ENCODE data around the gene ADNP. TPM values are rescaled to one million over a fixed set of nuclear protein-coding genes. Genes with fewer than 3 reads are reported as not detected.

ADNP gene
- total RNA-seq, 4 donors from 2014 or later: 29.2 to 47.5 (median 32.8) TPM

DNA sequence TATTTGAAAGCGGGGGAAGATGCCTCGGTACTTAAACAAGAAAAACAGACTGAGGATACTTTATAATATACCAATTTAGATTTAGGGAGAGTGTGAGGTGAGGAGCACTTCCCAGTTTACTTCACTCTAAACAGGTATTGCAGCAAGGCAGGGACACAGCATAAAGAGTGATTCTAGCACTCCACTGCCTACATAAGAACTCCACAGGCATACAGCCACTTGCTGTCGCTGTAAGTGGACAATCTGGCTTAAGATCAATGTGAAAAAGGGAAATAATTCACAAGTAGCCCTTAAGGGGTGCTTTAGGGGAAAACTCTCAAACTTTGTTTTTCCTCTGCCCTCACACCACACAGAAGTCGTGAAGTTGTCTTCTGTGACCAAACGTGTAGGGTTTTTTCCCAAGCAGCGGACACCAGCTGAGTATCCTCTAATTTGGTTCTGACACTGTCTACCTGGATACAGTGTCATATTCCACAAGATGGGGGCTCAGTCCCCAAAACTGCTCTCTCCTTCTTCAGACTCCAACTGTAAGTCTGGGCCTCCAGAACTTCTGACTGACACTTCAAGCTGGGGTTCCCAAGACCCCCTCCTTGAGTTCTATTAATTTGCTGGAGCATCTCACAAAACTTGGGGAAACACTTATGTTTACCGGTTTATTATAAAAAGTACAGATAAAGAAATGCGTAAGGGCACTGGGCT, 9.3 kb downstream of the ADNP start:
- no peaks in the 10 kb centered on the region for H3K9me3 ChIP-seq
- no peak overlapping the region for H3K4me3 ChIP-seq
- H3K4me1 ChIP-seq: peaks cover 0 to 100% (median 41%) of the 10 kb centered on the region in 3 donors
- 62 to 76% methylated on average over 8 of the region's 8 CpGs for WGBS, 2 donors
- intact Hi-C loops (cut with DNase I): no loop called here
- peak overlapping the region in 2 of 4 donors; percentile 6 to 18 for H3K27ac ChIP-seq
- no peaks in the 10 kb centered on the region for H3K27me3 ChIP-seq
- no peak for TF ChIP-seq POLR2A (IDR thresholded peaks at IDR 0.05)
- TF ChIP-seq, protein P1, sequence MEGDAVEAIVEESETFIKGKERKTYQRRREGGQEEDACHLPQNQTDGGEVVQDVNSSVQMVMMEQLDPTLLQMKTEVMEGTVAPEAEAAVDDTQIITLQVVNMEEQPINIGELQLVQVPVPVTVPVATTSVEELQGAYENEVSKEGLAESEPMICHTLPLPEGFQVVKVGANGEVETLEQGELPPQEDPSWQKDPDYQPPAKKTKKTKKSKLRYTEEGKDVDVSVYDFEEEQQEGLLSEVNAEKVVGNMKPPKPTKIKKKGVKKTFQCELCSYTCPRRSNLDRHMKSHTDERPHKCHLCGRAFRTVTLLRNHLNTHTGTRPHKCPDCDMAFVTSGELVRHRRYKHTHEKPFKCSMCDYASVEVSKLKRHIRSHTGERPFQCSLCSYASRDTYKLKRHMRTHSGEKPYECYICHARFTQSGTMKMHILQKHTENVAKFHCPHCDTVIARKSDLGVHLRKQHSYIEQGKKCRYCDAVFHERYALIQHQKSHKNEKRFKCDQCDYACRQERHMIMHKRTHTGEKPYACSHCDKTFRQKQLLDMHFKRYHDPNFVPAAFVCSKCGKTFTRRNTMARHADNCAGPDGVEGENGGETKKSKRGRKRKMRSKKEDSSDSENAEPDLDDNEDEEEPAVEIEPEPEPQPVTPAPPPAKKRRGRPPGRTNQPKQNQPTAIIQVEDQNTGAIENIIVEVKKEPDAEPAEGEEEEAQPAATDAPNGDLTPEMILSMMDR (IDR thresholded peaks at IDR 0.05): no peak
- DNase-seq: no peak
- peaks cover 0 to 23% (median 0%) of the 10 kb centered on the region in 3 donors for H3K36me3 ChIP-seq

DNA sequence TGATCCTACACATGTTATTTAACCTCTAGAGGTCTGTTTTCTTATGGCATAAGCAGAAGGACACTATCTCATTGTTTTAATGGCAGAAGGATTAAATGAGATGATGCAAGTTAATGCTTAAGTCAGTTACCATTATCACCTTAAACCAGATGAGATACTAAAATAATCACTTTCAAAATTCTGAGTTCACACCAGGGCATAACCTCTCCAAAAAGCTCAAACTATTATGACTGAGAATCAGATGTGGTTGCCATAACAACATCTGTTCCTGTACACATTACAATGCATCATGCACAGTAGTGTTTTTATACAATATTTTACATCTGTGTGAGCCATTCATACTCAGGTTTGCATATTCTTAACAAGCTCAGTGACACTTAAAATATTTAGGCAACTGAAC, 10.2 kb downstream of the ADNP start:
- H3K27me3 ChIP-seq: no peaks in the 10 kb centered on the region
- DNase-seq: no peak
- H3K4me1 ChIP-seq: peaks cover 4 to 100% (median 48%) of the 10 kb centered on the region in 3 donors

DNA sequence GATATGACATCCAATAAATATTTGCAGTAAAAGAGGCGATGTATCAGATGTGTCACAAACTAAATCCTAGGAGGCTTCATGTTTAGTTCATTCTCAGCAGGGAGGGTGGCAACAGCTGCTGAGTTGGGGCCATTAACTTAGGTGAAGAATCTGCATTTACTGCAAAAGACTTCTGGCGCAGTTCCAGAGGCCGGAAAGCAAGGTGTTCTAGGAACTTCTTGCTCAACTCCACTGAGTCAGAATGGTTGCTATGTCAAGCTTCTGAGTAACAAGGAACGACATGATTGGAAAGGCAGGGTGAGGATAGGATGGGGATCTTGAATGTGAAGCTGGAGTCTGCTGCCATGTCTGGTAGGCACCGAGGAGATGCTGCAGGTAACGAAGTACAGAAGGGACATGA, 11.7 kb downstream of the ADNP start:
- no peak overlapping the region for H3K4me3 ChIP-seq
- H3K27ac ChIP-seq: no peak overlapping the region
- no peaks in the 10 kb centered on the region for H3K9me3 ChIP-seq
- no peak for DNase-seq
- intact Hi-C loops (cut with DNase I): no loop called here
- WGBS, 2 donors: 34 to 39% methylated on average over 6 of the region's 6 CpGs
- peaks cover 0 to 18% (median 0%) of the 10 kb centered on the region in 3 donors for H3K36me3 ChIP-seq
- no peaks in the 10 kb centered on the region for H3K27me3 ChIP-seq
- TF ChIP-seq, protein P1 (IDR thresholded peaks at IDR 0.05): no peak
- TF ChIP-seq POLR2A (IDR thresholded peaks at IDR 0.05): no peak
- H3K4me1 ChIP-seq: peaks cover 4 to 100% (median 51%) of the 10 kb centered on the region in 3 donors

More for the DNA sequence above, 10.2 kb downstream of the ADNP start:
- TF ChIP-seq, protein P1 (IDR thresholded peaks at IDR 0.05): no peak
- no peak for TF ChIP-seq POLR2A (IDR thresholded peaks at IDR 0.05)
- Histone ChIP-seq H3K27ac (no peak overlapping the region), H3K9me3 (no peaks in the 10 kb centered on the region), H3K36me3 (peaks cover 0 to 23% (median 0%) of the 10 kb centered on the region in 3 donors), H3K4me3 (no peak overlapping the region)
- intact Hi-C loops (cut with DNase I): no loop called here

DNA sequence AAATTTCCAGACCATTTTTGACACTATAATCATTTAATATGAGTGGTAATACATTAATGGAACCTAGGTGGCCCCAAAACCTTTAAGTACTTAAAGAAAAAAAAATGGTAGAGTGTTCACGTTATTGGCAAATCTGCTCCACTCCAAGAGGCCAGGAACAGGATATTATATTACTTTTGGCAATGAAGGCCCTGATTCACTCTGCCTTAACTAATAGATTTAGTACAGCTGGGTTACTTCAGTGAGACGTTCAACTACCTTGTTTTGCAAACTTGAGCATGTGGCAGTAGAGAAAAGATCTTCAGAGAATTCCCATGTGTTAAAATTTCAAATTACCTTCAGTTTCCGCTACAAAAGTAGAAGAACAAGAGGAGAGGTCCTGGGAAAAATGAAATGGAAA, 12.8 kb downstream of the ADNP start:
- H3K4me1 ChIP-seq: peaks cover 10 to 100% (median 41%) of the 10 kb centered on the region in 3 donors
- WGBS, 2 donors: 41 to 49% methylated on average over 3 of the region's 3 CpGs

DNA sequence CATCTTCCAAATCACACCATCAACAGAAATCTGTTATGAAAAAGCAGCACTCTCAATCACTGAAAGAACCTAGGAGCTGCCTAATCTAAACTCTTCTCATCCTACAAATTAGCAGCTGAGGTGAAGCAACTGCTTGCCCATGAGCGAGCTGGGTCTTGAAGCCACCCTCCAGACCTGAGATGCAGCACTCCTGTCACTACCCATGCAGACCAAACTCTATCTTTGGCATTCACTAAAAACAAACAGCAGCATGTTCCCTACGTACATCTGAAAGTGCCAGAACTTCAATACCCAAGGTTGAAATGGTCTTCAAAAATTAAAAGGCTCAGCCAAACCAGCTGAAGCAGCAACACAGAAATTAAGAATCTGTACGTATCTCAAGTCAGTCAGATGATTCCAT, 14.3 kb downstream of the ADNP start:
- TF ChIP-seq, protein P1 (IDR thresholded peaks at IDR 0.05): no peak
- no peak for TF ChIP-seq POLR2A (IDR thresholded peaks at IDR 0.05)
- DNase-seq: no peak
- intact Hi-C loops (cut with DNase I): no loop called here
- WGBS, 2 donors: 51 to 55% methylated on average over 3 of the region's 3 CpGs
- H3K9me3 ChIP-seq: no peaks in the 10 kb centered on the region
- peak overlapping the region in 1 of 4 donors; percentile 33 for H3K27ac ChIP-seq
- H3K4me1 ChIP-seq: peaks cover 10 to 97% (median 39%) of the 10 kb centered on the region in 3 donors
- H3K36me3 ChIP-seq: no peaks in the 10 kb centered on the region
- no peak overlapping the region for H3K4me3 ChIP-seq
- no peaks in the 10 kb centered on the region for H3K27me3 ChIP-seq

More for the DNA sequence above, 12.8 kb downstream of the ADNP start:
- DNase-seq: no peak
- H3K9me3 ChIP-seq: no peaks in the 10 kb centered on the region
- intact Hi-C loops (cut with DNase I): no loop called here
- H3K27me3 ChIP-seq: no peaks in the 10 kb centered on the region
- peaks cover 0 to 9% (median 0%) of the 10 kb centered on the region in 3 donors for H3K36me3 ChIP-seq
- TF ChIP-seq POLR2A (IDR thresholded peaks at IDR 0.05): no peak
- TF ChIP-seq, protein P1 (IDR thresholded peaks at IDR 0.05): no peak
- H3K4me3 ChIP-seq: no peak overlapping the region
- H3K27ac ChIP-seq: peak overlapping the region in 1 of 4 donors; percentile 19

Data from esophagus squamous epithelium (tissue), 5 donors.